ENCODE results near the gene EYA2. TPM values are rescaled to one million over a fixed set of nuclear protein-coding genes. Genes with fewer than 3 reads are reported as not detected.

The EYA2 gene
- total RNA-seq, 1 experiment from 2014 or later = 0.25 TPM

DNA sequence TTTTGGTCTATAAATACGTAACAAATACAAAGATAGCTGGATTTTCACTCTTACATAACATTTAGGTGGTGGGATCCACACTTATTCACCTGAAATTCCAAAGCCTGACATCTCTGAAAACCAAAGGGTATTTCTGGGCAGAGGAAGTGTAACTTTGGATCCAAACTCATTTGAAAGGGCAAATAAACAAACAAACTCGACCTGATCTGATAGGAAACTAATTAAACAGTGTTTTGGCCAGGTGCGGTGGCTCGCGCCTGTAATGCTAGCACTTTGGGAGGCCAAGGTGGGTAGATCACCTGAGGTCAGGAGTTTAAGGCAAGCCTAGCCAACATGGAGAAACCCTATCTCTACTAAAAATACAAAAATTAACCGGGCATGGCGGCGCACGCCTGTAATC lies 332.9 kb downstream of the EYA2 start:
- POLR2A ChIA-PET = no interaction called here
- H3K4me1 Mint-ChIP-seq (ENCODE audit: low read depth, unreplicated experiment) = peaks cover 16% of the 10 kb centered on the region
- DNase-seq = no peak
- intact Hi-C loops (cut with micrococcal nuclease; ENCODE audit: unreplicated experiment) = no loop called here
- H3K4me3 ChIP-seq (ENCODE audit: low read depth, low read length) = no peak overlapping the region
- no peaks in the 10 kb centered on the region for H3K27me3 Mint-ChIP-seq (ENCODE audit: insufficient read depth, unreplicated experiment)
- peaks cover 100% of the 10 kb centered on the region for H3K36me3 Mint-ChIP-seq (ENCODE audit: insufficient read depth, unreplicated experiment)
- CTCF ChIA-PET = interaction anchor here (1.0 to 1.5 kb wide), 2 partner anchors 156 to 397 kb away, joined by 3 to 5 read pairs; no protein-coding TSS in a partner anchor
- peaks cover 27% of the 10 kb centered on the region for H3K36me3 ChIP-seq (ENCODE audit: control insufficient read depth, insufficient read depth, low read length)
- H3K27me3 ChIP-seq (replicated peaks; ENCODE audit: control insufficient read depth, insufficient read depth, low read length) = no peaks in the 10 kb centered on the region
- H3K4me1 ChIP-seq = no peaks in the 10 kb centered on the region
- H3K27ac Mint-ChIP-seq (ENCODE audit: unreplicated experiment) = no peak overlapping the region
- H3K9me3 ChIP-seq = no peaks in the 10 kb centered on the region
- H3K9me3 Mint-ChIP-seq (ENCODE audit: unreplicated experiment) = no peaks in the 10 kb centered on the region
- BruUV-seq (replicated peaks) = no TSS peak
- no peak for TF ChIP-seq CTCF (IDR thresholded peaks at IDR 0.05; ENCODE audit: insufficient read depth in 1 of 2, low read depth in 1 of 2, low read length in 1 of 2, severe bottlenecking in 1 of 2, unreplicated experiment in 1 of 2)
- no peak overlapping the region for H3K4me3 Mint-ChIP-seq (ENCODE audit: unreplicated experiment)

DNA sequence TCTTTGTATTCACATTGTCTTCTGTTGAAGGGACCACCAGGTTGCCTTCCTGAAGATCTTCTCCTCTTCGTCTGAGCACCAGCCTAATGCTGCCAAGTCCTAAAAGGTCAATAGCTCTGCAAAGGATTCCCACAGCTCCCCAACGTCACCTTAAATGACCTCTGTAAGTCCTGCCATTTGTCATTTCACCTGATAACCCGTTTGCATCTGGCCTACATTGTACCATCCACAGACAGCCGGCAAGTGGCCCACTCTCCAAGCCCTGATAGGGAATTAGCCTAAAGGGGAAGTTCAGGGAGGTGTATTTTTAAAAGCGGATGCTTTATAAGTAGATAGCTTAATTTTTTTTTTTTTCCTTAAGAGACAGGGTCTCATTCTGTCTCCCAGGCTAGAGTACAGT lies 334.0 kb downstream of the EYA2 start:
- peaks cover 16% of the 10 kb centered on the region for H3K4me1 Mint-ChIP-seq (ENCODE audit: low read depth, unreplicated experiment)
- H3K4me3 Mint-ChIP-seq (ENCODE audit: unreplicated experiment) = no peak overlapping the region
- no peak for TF ChIP-seq CTCF (IDR thresholded peaks at IDR 0.05; ENCODE audit: insufficient read depth in 1 of 2, low read depth in 1 of 2, low read length in 1 of 2, severe bottlenecking in 1 of 2, unreplicated experiment in 1 of 2)
- H3K9me3 Mint-ChIP-seq (ENCODE audit: unreplicated experiment) = no peaks in the 10 kb centered on the region
- ChIA-PET CTCF (interaction anchor here (2.5 kb wide), 1 partner anchor 155 kb away, joined by 11 read pairs; no protein-coding TSS in a partner anchor), POLR2A (no interaction called here)
- intact Hi-C loops (cut with micrococcal nuclease; ENCODE audit: unreplicated experiment) = no loop called here
- H3K36me3 ChIP-seq (ENCODE audit: control insufficient read depth, insufficient read depth, low read length) = peaks cover 31% of the 10 kb centered on the region
- DNase-seq = no peak
- H3K27me3 ChIP-seq (replicated peaks; ENCODE audit: control insufficient read depth, insufficient read depth, low read length) = no peaks in the 10 kb centered on the region
- BruUV-seq (replicated peaks) = no TSS peak
- no peaks in the 10 kb centered on the region for H3K9me3 ChIP-seq
- 0 out of 2 replicates have a peak, but pooled peaks cover 2% of the 10 kb centered on the region for H3K4me1 ChIP-seq
- H3K36me3 Mint-ChIP-seq (ENCODE audit: insufficient read depth, unreplicated experiment) = peaks cover 100% of the 10 kb centered on the region
- H3K27me3 Mint-ChIP-seq (ENCODE audit: insufficient read depth, unreplicated experiment) = no peaks in the 10 kb centered on the region
- H3K27ac Mint-ChIP-seq (ENCODE audit: unreplicated experiment) = no peak overlapping the region
- no peak overlapping the region for H3K4me3 ChIP-seq (ENCODE audit: low read depth, low read length)

DNA sequence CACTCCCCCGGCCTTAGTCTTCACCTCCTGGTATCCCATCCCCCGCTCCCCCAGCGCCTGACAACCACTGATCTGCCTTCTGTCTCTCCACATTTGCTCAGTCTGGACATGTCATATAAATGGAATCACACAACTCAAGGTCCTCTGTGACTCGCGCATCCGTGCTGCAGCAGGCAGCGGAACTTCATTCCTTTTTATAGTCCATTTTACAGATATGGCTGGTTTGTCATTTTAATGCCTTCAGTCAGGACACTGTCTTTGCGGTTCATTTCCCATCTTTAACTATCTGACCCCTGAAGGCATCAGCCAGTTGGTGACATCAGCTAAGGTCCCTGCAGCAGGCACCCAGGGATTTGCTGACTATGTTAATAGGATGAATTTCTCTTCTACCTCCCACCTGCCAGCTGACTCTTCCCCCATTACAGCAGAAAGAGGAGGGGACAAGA lies 336.2 kb downstream of the EYA2 start:
- POLR2A ChIA-PET = no interaction called here
- DNase-seq = no peak
- Mint-ChIP-seq H3K9me3 (ENCODE audit: unreplicated experiment) (no peaks in the 10 kb centered on the region), H3K36me3 (ENCODE audit: insufficient read depth, unreplicated experiment) (peaks cover 99% of the 10 kb centered on the region), H3K27ac (ENCODE audit: unreplicated experiment) (peak overlapping the region; percentile 2), H3K27me3 (ENCODE audit: insufficient read depth, unreplicated experiment) (no peaks in the 10 kb centered on the region), H3K4me3 (ENCODE audit: unreplicated experiment) (no peak overlapping the region), H3K4me1 (ENCODE audit: low read depth, unreplicated experiment) (peaks cover 6% of the 10 kb centered on the region)
- no peaks in the 10 kb centered on the region for H3K9me3 ChIP-seq
- no peaks in the 10 kb centered on the region for H3K27me3 ChIP-seq (replicated peaks; ENCODE audit: control insufficient read depth, insufficient read depth, low read length)
- H3K4me1 ChIP-seq = 0 out of 2 replicates have a peak, but pooled peaks cover 4% of the 10 kb centered on the region
- H3K4me3 ChIP-seq (ENCODE audit: low read depth, low read length) = no peak overlapping the region
- no TSS peak for BruUV-seq (replicated peaks)
- CTCF ChIA-PET = interaction anchor here (2.5 kb wide), 1 partner anchor 153 kb away, joined by 11 read pairs; no protein-coding TSS in a partner anchor
- H3K36me3 ChIP-seq (ENCODE audit: control insufficient read depth, insufficient read depth, low read length) = peaks cover 29% of the 10 kb centered on the region
- no peak for TF ChIP-seq CTCF (IDR thresholded peaks at IDR 0.05; ENCODE audit: insufficient read depth in 1 of 2, low read depth in 1 of 2, low read length in 1 of 2, severe bottlenecking in 1 of 2, unreplicated experiment in 1 of 2)
- intact Hi-C loops (cut with micrococcal nuclease; ENCODE audit: unreplicated experiment) = no loop called here

Data from Caco-2 (cell line).